ENCODE measurements around the gene CDK2.
"Not testable (repeated sequence)": the region's sequence is repeated elsewhere in the genome, so short reads cannot be mapped to it uniquely, and the experiment has no call there.

The CDK2 gene

GRCh38 chr12:55966408-55967281 is at the start of gene CDK2:
Gene CDK2 (plus strand): TSS chr12:55966830. CDS start chr12:55967009, 179 bp downstream.
- TF ChIP-seq POLR2A (IDR thresholded peaks at IDR 0.05; ENCODE audit: low read depth, low read length), result peak; percentile 53; the same call in 1 of the 2 replicates
- peak; percentile 11 for FAIRE-seq
- peak; percentile 80 for DNase-seq (ENCODE audit: insufficient read length, low spot score)

GRCh38 chr12:55919032-55919431 is 47.6 kb upstream of the CDK2 start:
- not testable (repeated sequence) for DNase-seq (ENCODE audit: insufficient read length, low spot score)
- FAIRE-seq, result peak; percentile 85

GRCh38 chr12:55922126-55922525 is 44.5 kb upstream of the CDK2 start:
- FAIRE-seq, result no peak

GRCh38 chr12:55923648-55924047 is 43.0 kb upstream of the CDK2 start:
- not testable (repeated sequence) for DNase-seq (ENCODE audit: insufficient read length, low spot score); FAIRE-seq

More at GRCh38 chr12:55922126-55922525, 44.5 kb upstream of the CDK2 start:
- no peak for TF ChIP-seq POLR2A (IDR thresholded peaks at IDR 0.05; ENCODE audit: low read depth, low read length)
- DNase-seq (ENCODE audit: insufficient read length, low spot score), result no peak

GRCh38 chr12:55925371-55925770 is 41.3 kb upstream of the CDK2 start:
- TF ChIP-seq POLR2A (IDR thresholded peaks at IDR 0.05; ENCODE audit: low read depth, low read length), result no peak

GRCh38 chr12:55925870-55926737 is 40.5 kb upstream of the CDK2 start:
- no peak for FAIRE-seq
- DNase-seq (ENCODE audit: insufficient read length, low spot score), result no peak
- no peak for TF ChIP-seq POLR2A (IDR thresholded peaks at IDR 0.05; ENCODE audit: low read depth, low read length)

More at GRCh38 chr12:55925371-55925770, 41.3 kb upstream of the CDK2 start:
- no peak for FAIRE-seq
- no peak for DNase-seq (ENCODE audit: insufficient read length, low spot score)

GRCh38 chr12:55926738-55927587 is 39.7 kb upstream of the CDK2 start:
- FAIRE-seq (peak; percentile 55), DNase-seq (ENCODE audit: insufficient read length, low spot score) (peak; percentile 81)
- peak; percentile 51 for TF ChIP-seq POLR2A (IDR thresholded peaks at IDR 0.05; ENCODE audit: low read depth, low read length)

- TF ChIP-seq POLR2A (IDR thresholded peaks at IDR 0.05; ENCODE audit: low read depth, low read length), result peak; percentile 48
- FAIRE-seq (no peak), DNase-seq (ENCODE audit: insufficient read length, low spot score) (peak; percentile 39)
Measured at GRCh38 chr12:55927588-55928502, 38.8 kb upstream of the CDK2 start, which contains the start of gene PYM1. Gene PYM1 (minus strand): TSS chr12:55927894. CDS start chr12:55927761, 133 bp downstream.

GRCh38 chr12:55929306-55929791 is 37.3 kb upstream of the CDK2 start:
- DNase-seq (ENCODE audit: insufficient read length, low spot score), result no peak
- FAIRE-seq, result no peak
- TF ChIP-seq POLR2A (IDR thresholded peaks at IDR 0.05; ENCODE audit: low read depth, low read length), result no peak

- FAIRE-seq (no peak), DNase-seq (ENCODE audit: insufficient read length, low spot score) (peak; percentile 46)
- no peak for TF ChIP-seq POLR2A (IDR thresholded peaks at IDR 0.05; ENCODE audit: low read depth, low read length)
Measured at GRCh38 chr12:55930771-55931316, 35.8 kb upstream of the CDK2 start, which contains the start of gene DGKA. Gene DGKA (plus strand): TSS chr12:55931162. CDS start chr12:55936504, 5,342 bp downstream.

- FAIRE-seq, result no peak
Measured at GRCh38 chr12:55931317-55931779, 35.3 kb upstream of the CDK2 start.

More at GRCh38 chr12:55931317-55931779, 35.3 kb upstream of the CDK2 start:
- DNase-seq (ENCODE audit: insufficient read length, low spot score), result no peak
- TF ChIP-seq POLR2A (IDR thresholded peaks at IDR 0.05; ENCODE audit: low read depth, low read length), result no peak

All from H54 (cell line).